Measurements from ENCODE around the gene DAPP1.
A peak's percentile ranks its signal among the peaks of the same experiment; 100 is the strongest.
"Not testable (repeated sequence)": the region's sequence is repeated elsewhere in the genome, so short reads cannot be mapped to it uniquely, and the experiment has no call there.

The DAPP1 gene

GRCh38 chr4:99816545-99817308 lies at the start of gene DAPP1:
Gene DAPP1 (plus strand): TSS chr4:99816827. CDS start chr4:99816914, 87 bp downstream.
- no peak for DNase-seq

GRCh38 chr4:99770842-99771241 lies 45.8 kb upstream of the DAPP1 start:
- not testable (repeated sequence) for DNase-seq

GRCh38 chr4:99783940-99784339 lies 32.7 kb upstream of the DAPP1 start:
- no peak for DNase-seq

GRCh38 chr4:99784842-99785241 lies 31.8 kb upstream of the DAPP1 start:
- no peak for DNase-seq

GRCh38 chr4:99790796-99791617 lies 25.6 kb upstream of the DAPP1 start:
- no peak for DNase-seq

GRCh38 chr4:99800332-99801004 lies 16.2 kb upstream of the DAPP1 start:
- no peak for DNase-seq

- DNase-seq: no peak
Measured at GRCh38 chr4:99801005-99801699, 15.5 kb upstream of the DAPP1 start.

GRCh38 chr4:99803566-99804101 lies 13.0 kb upstream of the DAPP1 start:
- DNase-seq: no peak

GRCh38 chr4:99806545-99806944 lies 10.1 kb upstream of the DAPP1 start:
- no peak for DNase-seq

GRCh38 chr4:99807666-99808065 lies 9.0 kb upstream of the DAPP1 start:
- DNase-seq: no peak

GRCh38 chr4:99808260-99808857 lies 8.3 kb upstream of the DAPP1 start:
- peak; percentile 11 for DNase-seq

GRCh38 chr4:99809326-99809725 lies 7.3 kb upstream of the DAPP1 start:
- DNase-seq: no peak

- no peak for DNase-seq
Measured at GRCh38 chr4:99810536-99810935, 6.1 kb upstream of the DAPP1 start.

GRCh38 chr4:99811117-99811516 lies 5.5 kb upstream of the DAPP1 start:
- DNase-seq: no peak

- DNase-seq: no peak
Measured at GRCh38 chr4:99811850-99812249, 4.8 kb upstream of the DAPP1 start.

- no peak for DNase-seq
Measured at GRCh38 chr4:99815597-99816011, 1.0 kb upstream of the DAPP1 start.

- DNase-seq: no peak
Measured at GRCh38 chr4:99817309-99817890, 773 bp downstream of the DAPP1 start.

GRCh38 chr4:99818661-99819060 lies 2.0 kb downstream of the DAPP1 start:
- DNase-seq: no peak

GRCh38 chr4:99821918-99822503 lies 5.4 kb downstream of the DAPP1 start:
- no peak for DNase-seq

- no peak for DNase-seq
Measured at GRCh38 chr4:99822734-99823133, 6.1 kb downstream of the DAPP1 start.

GRCh38 chr4:99824070-99824599 lies 7.5 kb downstream of the DAPP1 start:
- DNase-seq: no peak
